ENCODE measurements around the gene CALHM1.

Gene CALHM1

DNA sequence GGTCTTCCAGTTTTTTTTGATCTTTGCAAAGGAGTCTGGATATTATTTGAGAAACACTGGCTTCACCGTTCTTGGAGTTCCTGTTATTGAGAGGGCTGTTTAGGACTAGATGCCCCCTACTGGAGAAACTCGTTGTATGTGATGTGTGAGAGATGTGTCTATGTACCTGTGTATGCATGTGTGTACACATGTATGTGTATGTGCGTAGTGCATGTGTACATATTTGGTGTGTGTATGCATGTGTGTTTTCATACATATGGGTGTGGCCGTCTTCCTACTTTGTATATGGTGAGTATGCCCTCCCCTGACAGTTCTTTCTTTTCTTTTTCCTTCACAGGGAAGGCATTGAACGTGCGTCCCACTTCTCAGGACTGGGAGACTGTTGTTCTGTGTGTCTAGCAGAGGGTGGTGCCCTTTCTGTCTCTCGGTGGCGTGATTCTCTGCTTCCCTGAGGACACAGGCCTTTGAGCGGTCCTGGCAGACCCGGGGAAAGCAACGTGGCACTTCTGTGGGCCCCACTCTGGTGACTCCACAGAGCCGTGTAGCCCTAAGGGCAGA lies 23.4 kb upstream of the CALHM1 start:
- no peak for DNase-seq

DNA sequence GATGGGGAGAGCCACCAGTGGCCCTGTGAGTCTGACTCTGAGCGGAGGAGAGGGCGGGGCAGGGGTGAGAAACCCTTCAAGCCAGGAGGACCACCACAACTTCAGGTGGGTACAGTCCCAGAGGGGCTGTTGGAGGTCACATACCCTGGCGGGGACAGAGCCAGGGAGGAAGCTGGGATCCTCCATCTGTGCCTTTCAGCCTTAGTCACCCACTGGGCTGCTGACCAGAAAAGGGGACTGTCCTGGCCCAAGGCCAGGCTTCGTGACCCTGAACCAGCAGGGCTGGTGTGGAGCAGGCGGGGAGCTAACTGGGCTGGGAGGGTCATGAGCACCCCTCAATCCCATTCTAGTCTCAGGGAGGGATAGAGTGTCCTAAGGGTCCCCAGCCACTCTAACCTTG lies 21.8 kb upstream of the CALHM1 start:
- no peak for DNase-seq

DNA sequence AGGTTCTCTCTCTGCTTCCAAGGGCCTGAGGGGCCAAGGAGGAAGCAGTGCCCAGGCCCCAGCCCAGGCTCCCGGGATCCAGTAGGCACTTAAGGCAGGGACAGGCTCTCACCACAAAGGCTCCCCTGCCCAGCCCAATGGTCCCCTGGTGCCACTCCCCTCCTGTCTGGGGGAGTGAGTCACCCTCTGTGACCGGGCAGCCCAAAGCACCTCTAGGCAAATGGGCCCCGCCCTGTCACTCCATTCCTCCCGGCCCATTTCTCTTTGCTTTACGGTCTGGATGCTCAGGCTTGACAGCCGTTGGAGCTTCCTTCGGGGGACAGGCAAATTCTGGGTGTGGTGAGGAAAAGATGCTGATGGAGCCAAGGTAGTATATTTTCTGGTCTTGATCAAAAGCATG lies 20.4 kb upstream of the CALHM1 start, which contains the start of gene CALHM3:
Gene CALHM3, minus strand, starts transcription at position 106 of the 400 bp plus-strand sequence. CDS start 208 bp downstream, outside the sequence.
- no peak for DNase-seq

DNA sequence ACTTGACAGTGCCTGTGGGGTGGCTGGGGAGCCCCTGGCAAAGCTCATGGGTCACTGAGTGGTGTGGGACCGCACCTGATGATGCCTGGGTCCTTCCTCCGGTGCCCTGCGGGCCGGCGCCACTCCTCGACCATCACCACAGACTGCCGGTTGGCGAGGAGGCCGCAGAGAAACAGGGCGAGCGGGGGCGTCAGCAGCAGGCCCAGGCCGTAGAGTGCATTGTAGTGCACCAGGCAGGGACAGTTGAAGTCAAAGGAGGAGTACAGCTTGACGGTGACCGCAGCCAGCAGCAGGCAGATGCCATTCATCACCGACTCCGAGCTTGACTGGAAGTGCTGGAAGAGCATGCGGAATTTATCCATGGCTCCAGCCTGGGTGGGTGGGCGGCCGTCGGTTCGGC lies 20.0 kb upstream of the CALHM1 start:
- DNase-seq, result no peak

DNA sequence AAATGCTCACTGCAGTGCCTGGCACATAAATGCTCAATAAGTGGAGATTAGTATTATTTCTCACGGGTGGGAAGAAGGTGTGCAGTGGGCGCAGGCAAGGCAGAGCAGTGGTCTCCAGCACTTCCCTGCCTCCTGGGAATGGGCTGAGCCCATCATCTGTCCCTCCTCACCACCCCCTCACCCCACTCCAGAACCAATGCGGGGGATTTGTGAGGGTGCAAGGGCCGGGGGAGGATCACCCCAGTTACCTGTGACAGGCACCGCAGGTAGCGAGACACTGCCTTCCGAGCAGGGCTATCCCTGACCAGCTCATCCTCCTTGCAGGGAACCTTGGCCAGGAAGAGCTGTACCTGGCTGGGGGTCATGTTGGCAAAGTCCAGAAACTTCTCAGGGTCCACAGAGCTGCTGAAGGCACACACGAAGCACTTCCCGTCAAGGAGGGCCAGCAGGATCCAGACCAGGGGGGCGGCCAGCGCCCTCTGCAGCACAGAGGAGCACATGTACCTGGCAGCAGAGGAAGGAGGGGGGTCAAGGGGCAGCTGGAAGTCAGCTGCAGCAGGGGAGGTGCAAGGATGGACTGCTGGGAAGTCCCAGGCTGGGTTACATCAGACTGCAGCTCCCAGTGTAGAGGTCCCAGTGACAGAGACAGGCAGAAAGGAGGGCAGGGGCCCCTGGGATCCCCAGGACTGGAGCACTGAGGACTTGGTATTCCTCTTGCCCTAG lies 17.5 kb upstream of the CALHM1 start:
- DNase-seq, result no peak

DNA sequence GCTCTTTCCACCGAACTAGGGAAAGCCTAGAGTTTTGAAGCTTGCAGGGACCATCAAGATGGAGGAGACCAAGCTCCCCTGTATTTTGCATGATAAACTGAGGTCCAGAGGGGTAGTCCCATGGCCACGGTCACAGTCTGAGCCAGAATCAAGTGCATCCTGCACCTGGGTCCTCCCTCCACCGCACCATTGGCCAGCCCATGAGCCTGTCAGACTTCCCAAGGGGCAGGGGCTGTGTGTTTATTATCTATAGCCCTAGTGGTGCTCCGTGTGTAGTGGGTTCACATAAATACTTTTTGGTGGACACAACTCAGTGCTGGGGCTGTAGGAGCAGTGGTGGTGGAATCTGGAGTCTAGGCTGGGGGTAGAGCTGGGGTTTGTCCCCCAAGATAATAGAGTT lies 16.7 kb upstream of the CALHM1 start:
- DNase-seq, result no peak

DNA sequence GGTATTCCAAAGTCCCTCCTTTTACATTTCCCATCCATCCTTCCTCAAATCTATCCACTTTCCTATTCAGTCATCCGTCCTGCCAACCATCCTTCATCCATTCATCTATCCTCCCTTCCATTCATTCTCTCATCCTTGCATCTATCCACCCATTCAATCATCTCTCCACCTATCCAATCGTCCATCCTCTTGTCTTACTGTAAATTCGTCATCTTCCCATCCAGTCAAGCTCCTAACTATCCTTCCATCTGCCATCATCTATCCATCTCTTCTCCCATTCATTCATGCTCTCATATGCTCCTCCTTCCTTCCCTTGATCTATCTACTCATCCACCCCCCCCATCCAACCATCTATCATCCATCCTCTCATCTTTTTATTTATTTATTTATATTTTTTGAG lies 15.4 kb upstream of the CALHM1 start:
- no peak for DNase-seq

DNA sequence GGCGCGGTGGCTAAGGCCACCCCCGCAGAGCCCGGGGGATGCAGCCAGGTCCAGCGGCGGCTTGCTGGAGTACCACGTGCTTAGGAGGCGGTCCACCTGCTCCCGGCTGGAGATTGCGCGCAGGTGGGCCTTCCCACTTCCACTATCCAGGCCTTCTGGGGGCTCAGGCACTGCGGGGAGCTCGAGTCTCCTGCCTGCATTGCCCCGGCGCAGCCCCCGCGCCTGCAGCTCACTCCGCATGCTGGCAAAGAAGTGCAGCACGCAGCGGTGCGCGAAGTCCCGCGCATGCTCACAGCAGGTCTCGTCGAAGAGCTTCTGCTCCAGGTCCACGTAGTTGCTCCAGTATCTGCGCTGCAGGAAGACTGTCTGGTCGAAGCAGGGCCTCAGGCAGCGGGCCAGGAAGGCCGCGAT lies 14.6 kb upstream of the CALHM1 start:
- DNase-seq, result no peak

DNA sequence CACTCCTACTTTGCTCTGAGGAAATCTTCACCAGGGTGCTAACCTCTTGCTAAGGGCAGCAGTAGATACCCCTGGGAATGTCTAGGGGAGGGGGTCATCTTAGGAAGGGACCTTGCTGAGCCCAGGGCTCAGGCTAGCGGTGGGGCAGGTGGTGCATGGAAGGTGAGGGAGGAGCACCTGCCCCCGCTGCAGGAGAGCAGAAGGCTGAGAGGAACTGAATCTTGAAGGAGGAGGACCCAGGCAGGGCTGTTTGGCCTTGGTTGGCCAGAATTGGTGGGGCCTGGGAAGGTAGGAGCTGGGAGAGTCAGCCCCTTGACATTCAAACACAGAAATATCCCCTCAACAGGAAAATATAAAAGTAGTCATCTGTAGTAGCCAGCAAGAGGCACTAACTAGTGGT lies 13.3 kb upstream of the CALHM1 start:
- no peak for DNase-seq

DNA sequence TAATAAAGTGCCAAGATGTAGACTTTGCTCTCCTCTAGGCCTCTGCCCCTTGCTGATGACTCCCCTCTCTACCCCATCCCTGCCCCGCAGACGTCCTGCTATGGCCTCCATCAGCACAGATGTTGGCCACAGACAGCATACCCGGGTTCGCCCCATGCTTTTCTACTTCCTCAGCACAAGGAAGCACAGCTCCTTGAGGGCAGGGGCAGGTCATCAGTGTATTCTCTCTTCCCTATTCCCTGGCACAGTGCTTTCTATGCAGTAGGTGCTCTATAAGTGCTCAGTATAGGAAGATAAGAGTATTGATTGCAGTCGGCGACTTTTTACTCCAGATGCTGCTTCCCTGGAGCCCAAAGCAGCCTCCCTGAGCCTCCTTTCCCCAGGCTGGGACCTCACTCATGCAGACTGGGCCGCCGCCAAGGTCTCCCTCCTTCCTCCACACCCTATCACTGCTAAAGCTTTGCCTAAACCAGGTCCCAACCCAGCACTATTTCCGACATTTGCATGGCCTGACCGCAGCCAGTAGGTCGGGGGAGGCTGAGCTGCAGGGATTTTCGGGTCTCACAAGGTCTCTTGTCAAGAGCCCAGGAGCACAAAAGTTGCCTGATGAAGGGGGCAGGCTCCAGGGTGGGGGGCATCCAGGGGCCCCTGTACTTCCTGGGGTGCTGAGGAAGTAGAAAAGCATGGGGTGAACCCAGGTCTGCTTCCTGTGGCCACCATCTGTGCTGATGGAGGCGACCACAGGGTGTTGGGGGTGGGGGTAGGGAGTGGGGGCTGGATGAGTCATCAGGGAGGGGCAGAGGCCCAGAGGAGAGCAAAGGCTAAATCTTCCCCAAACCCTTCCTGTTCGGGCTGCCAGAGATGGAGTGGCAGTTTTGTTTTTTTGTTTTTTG lies 12.3 kb upstream of the CALHM1 start:
- peak in 3 of 4 experiments; percentile 33 to 61 (median 55) for DNase-seq

DNA sequence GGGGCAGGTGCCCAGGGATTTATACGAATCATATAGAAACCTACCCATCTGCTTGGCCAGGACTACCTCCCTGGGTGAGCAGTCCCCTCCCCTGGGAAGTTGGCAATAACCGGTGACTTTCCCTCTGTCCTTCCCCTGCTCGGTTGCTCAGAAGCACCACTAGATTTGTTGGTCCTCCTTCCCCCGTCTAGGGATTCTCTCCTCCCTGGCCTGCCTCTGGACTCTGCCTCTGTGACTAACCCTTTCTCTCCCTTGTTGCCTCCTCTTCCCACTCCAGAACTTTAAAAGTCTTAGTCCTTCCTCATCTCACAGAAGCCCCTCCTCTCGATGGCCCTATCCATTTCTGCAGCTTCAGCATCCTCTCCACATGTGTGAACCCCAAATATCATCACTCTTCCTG lies 10.5 kb upstream of the CALHM1 start:
- DNase-seq, result no peak

DNA sequence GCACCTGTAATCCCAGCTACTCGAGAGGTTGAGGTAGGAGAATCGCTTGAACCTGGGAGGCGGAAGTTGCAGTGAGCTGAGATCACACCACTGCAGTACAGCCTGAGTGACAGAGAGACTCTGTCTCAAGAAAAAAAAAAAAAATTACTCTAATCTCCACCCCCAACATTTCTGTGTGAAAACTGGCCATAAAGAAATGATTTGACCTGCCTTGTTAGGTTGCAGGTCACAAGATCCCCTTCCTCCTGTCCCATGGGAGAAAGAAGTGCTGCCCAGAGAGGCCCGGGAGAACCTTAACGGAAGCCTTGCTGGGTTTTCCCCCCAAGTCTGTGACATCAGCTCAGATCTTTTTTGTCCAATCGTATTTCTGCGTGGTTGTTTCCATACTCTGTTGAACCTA lies 8.7 kb upstream of the CALHM1 start:
- DNase-seq, result no peak

DNA sequence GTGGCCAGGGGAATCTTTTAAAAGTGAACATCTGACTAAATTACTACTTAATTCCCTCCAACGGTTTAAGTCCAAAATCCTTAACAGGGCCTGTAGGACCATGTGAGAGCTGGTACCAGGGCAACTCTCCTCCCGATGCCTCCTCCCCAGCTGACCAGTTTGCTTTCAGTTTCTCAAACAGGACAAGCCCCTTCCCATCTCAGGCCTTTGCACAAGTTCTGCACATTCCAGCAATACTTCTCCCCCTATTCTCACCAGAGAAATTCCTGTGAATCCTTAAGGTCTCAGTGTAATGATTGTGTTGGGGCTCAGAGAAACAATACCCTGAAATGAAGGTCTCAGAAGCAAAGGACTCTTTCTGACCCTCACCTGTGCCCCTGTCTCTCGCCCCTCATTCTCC lies 8.0 kb upstream of the CALHM1 start:
- DNase-seq, result no peak

DNA sequence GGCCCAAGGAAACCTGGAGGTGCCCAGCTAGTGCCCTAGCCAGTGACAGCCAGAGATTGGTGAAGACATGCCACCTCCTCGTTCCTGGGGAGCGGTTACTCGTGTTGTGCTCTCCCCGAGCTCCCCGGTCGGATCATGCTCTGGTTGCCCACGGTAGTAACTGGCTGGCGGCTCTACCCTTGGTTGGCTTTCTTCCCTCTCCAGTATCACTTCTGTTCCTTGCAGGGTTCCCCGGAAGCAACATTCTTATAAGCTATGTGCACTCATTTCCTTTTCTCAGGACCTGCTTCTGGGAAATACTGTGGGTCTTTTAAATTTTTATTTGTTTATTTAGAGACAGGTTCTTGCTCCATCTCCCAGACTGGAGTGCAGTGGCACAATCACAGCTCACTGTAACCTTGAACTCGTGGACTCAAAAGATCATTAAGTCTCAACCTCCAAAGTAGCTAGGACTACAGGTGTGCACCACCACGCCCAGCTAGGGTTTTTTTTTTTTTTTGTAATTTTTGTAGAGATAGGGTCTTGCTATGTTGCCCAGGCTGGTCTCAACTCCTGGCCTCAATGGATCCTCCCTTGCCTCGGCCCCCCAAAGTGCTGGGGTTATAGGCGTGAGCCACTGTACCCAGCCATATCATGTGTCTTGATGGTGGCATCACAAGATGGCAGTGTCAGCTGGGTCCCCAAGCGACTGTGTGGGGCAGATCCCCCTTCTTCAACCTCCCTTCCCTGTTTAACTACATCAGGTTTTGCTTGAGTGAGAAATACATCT lies 6.9 kb upstream of the CALHM1 start:
- no peak for DNase-seq

DNA sequence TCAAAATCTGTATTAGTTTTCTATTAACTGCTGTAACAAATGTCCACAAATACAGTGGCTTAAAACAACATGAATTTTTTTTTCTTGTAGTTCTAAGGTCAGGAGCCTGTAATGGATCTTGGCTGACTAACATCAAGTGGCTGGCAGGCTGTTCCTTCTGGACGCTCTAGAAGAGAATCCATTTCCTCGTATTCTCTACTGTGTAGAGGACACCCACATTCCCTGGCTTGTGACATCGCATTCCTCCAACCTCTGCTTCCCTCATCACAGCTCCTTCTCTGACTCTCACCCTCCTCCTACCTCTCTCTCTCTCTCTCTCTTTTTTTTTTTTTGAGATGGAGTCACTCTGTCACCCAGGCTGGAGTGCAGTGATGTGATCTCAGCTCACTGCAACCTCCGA lies 4.8 kb upstream of the CALHM1 start:
- no peak for DNase-seq

DNA sequence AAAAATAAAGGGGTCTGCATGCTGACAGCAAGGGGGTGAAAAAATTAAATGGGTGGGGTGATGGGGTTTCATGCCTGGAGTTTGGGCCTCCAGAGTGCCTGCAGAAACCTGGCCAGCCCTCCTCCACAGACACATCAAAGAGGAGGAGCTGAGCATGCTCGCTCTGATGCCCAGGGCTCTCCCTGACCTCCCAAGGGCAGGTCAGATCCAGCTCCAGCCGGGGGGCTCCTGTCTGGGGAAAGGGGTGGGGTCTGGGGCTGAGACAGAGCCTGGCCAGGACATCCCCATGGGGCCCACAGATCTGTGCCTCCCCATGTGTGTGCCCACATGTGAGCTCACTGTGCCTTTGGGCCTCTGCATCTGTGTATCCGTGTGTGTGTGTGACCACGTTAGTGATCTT lies 915 bp upstream of the CALHM1 start:
- DNase-seq, result no peak

DNA sequence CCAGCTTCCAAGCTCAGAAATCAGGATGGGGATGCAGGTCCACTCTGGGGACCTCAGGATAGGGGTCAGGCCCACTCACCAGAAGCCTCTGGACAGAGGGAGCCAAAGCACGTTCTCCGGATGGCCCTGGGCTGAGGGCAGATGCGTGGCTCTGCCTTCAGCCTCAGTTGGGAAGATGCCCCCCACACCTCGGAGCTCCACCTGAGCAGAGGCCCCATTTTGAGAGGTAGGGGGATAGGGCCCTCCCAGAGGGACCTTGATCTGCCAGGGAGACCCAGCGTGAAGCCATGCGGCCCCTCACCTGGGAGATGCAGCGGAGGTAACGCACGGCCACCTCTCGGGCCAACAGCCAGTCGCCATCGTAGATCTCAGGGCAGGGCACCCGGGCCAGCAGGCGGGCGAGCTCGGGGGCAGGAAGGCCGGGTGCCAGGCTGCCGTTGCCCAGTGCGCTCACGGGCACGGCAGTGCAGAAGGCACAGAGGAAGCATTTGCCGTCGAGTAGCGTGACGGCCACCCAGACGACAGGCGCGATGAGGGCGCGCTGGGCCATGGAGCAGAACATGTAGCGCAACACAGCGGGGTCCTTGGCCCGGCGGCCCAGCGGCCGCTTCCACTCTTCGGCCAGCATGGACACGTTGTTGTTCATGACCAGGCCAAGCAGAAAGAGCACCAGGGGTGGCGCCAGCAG lies 660 bp downstream of the CALHM1 start:
- DNase-seq, result no peak

DNA sequence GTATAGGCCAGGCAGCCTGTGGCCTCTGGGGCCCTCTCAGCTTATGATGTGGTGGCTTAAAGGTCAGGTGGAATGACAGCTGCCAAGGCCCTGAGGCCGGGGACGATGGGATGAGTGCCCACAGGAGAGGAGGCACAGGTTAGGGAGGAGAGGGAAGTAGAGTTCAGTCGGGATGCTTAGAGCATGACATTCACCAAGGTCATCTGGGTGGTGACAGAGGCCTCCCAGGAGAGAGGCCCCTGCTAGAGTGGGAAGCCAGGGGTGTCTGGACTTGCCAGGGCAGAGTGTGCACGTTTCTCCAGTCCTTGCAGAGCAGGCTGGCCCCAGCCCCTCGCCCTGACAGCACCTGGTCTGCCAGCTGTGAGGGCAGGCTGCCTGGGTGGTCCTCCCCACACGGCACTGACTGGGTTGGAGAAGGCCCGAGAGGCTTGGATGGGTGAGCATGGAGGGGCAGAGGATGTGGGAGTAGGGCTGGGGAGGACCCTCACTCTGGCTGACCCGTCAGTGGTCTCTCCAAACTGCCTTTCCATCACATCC lies 1.5 kb downstream of the CALHM1 start:
- no peak for DNase-seq

DNA sequence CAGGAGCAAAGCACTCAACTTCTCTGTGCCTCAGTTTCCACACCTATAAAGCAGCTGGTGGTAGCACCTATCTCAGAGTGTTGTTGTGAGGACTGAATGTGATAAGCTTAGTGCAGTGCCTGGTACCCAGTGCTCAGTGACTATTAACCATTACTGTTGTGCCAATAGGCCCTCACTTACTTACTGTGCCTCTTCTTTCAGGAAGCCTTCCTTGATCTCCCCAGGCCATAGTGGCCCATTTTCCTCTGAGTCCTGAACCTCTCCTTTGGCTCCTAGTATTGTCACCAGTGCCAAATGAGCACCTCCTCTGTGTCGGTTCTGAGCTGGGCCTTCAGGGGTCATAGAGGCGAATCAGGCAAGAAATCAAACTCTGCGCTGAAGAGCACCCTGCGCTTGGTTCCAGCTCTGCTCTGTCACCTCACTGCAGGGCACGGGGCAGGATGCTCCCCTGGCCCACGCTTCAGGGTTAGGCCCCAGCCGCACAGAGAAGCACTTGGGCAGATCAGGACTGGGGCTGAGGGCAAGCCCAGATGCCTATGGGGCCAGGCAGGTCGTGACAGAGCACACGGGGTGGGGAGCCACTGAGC lies 2.5 kb downstream of the CALHM1 start:
- no peak for DNase-seq

DNA sequence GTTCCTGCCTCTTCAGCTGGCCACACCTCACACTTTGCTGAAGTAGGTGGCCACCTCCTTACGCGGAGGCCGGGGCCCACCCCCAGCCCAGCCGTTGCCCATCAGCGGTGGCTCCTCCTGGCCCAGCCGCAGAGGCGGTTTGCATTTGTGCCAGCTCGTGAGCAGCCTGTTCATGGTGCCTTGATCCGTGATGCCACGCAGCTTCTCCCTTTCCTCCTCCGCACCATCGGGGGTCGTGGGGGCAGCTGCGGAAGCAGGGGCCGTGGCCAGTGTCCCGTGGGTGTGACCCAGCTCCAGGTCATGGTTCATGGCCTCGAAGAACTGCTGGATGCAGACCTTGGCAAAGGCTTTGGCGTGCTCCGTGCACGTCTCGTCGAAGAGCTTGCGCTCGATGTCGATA lies 3.5 kb downstream of the CALHM1 start:
- no peak for DNase-seq

DNA sequence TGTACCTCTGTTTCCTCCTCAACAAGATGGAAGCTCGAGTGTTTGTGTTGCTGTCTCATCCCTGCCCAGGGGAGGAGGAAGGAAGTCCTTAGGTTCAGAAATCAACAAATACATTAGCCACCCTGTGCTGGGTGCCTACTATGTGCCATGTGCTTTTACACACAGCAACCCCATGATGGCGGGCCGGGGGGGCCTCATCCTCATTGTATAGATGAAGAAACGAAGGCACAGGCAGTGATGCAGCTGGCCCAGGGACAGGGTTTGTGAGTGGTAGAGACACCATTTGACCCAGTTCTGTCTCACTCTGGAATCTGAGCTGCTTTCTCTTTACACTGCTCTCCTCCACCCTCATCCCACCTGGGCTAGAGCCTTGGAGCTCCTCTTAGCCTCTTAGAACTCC lies 4.7 kb downstream of the CALHM1 start:
- no peak for DNase-seq
